ENCODE measurements around the gene RMND1.
"Not testable (repeated sequence)": the region's sequence is repeated elsewhere in the genome, so short reads cannot be mapped to it uniquely, and the experiment has no call there.

Gene RMND1

GRCh38 chr6:151478670-151479069 lies 26.7 kb upstream of the RMND1 start:
- DNase-seq (ENCODE audit: low spot score in 2 of 2): no peak
- Mint-ChIP-seq H3K4me3 (no peak overlapping the region), H3K27me3 (no peaks in the 10 kb centered on the region), H3K27ac (no peak overlapping the region), H3K9me3 (no peaks in the 10 kb centered on the region), H3K4me1 (peaks cover 16% of the 10 kb centered on the region), H3K36me3 (no peaks in the 10 kb centered on the region)
- no peak for ATAC-seq (ENCODE audit: low read depth)

GRCh38 chr6:151477726-151478125 lies 25.8 kb upstream of the RMND1 start:
- H3K9me3 Mint-ChIP-seq: no peaks in the 10 kb centered on the region
- H3K36me3 Mint-ChIP-seq: no peaks in the 10 kb centered on the region
- ATAC-seq (ENCODE audit: low read depth): no peak
- peaks cover 16% of the 10 kb centered on the region for H3K4me1 Mint-ChIP-seq
- no peak for DNase-seq (ENCODE audit: low spot score in 2 of 2)
- H3K4me3 Mint-ChIP-seq: no peak overlapping the region
- no peak overlapping the region for H3K27ac Mint-ChIP-seq
- no peaks in the 10 kb centered on the region for H3K27me3 Mint-ChIP-seq

- Mint-ChIP-seq H3K27me3 (no peaks in the 10 kb centered on the region), H3K4me3 (peak overlapping the region; percentile 14), H3K27ac (no peak overlapping the region), H3K36me3 (no peaks in the 10 kb centered on the region), H3K4me1 (peaks cover 7% of the 10 kb centered on the region), H3K9me3 (no peaks in the 10 kb centered on the region)
- DNase-seq (ENCODE audit: low spot score in 2 of 2) (peak; percentile 33 to 38), ATAC-seq (ENCODE audit: low read depth) (peak; percentile 38)
Measured at GRCh38 chr6:151475653-151476523, 24.0 kb upstream of the RMND1 start.

- no peak for DNase-seq (ENCODE audit: low spot score in 2 of 2)
- H3K27me3 Mint-ChIP-seq: no peaks in the 10 kb centered on the region
- ATAC-seq (ENCODE audit: low read depth): peak; percentile 65
- no peaks in the 10 kb centered on the region for H3K9me3 Mint-ChIP-seq
- H3K4me1 Mint-ChIP-seq: peaks cover 16% of the 10 kb centered on the region
- H3K36me3 Mint-ChIP-seq: peaks cover 22% of the 10 kb centered on the region
- no peak overlapping the region for H3K4me3 Mint-ChIP-seq
- peak overlapping the region; percentile 77 for H3K27ac Mint-ChIP-seq
Measured at GRCh38 chr6:151464702-151465101, 12.8 kb upstream of the RMND1 start.

GRCh38 chr6:151461673-151462072 lies 9.7 kb upstream of the RMND1 start:
- peaks cover 12% of the 10 kb centered on the region for H3K36me3 Mint-ChIP-seq
- no peak overlapping the region for H3K27ac Mint-ChIP-seq

GRCh38 chr6:151455751-151456398 lies 3.9 kb upstream of the RMND1 start:
- H3K27ac Mint-ChIP-seq; H3K9me3 Mint-ChIP-seq; H3K4me3 Mint-ChIP-seq; DNase-seq (ENCODE audit: low spot score in 2 of 2); H3K36me3 Mint-ChIP-seq; ATAC-seq (ENCODE audit: low read depth); H3K27me3 Mint-ChIP-seq: not testable (repeated sequence)
- H3K4me1 Mint-ChIP-seq: peaks cover 21% of the 10 kb centered on the region

More at GRCh38 chr6:151461673-151462072, 9.7 kb upstream of the RMND1 start:
- no peak for DNase-seq (ENCODE audit: low spot score in 2 of 2)
- Mint-ChIP-seq H3K27me3 (no peaks in the 10 kb centered on the region), H3K4me3 (no peak overlapping the region), H3K9me3 (no peaks in the 10 kb centered on the region), H3K4me1 (peaks cover 19% of the 10 kb centered on the region)
- ATAC-seq (ENCODE audit: low read depth): no peak

- H3K4me1 Mint-ChIP-seq: peaks cover 26% of the 10 kb centered on the region
- H3K27me3 Mint-ChIP-seq: no peaks in the 10 kb centered on the region
Measured at GRCh38 chr6:151452750-151453427, 963 bp upstream of the RMND1 start.

GRCh38 chr6:151451417-151451949 lies 443 bp downstream of the RMND1 start:
- no peak for DNase-seq (ENCODE audit: low spot score in 2 of 2)
- ATAC-seq (ENCODE audit: low read depth): peak; percentile 20
- peak overlapping the region; percentile 91 for H3K27ac Mint-ChIP-seq
- peaks cover 21% of the 10 kb centered on the region for H3K4me1 Mint-ChIP-seq
- peak overlapping the region; percentile 87 for H3K4me3 Mint-ChIP-seq
- H3K36me3 Mint-ChIP-seq: peaks cover 2% of the 10 kb centered on the region
- H3K9me3 Mint-ChIP-seq: no peaks in the 10 kb centered on the region
- no peaks in the 10 kb centered on the region for H3K27me3 Mint-ChIP-seq

More at GRCh38 chr6:151452750-151453427, 963 bp upstream of the RMND1 start:
- ATAC-seq (ENCODE audit: low read depth) (no peak), DNase-seq (ENCODE audit: low spot score in 2 of 2) (no peak)
- Mint-ChIP-seq H3K9me3 (no peaks in the 10 kb centered on the region), H3K27ac (peak overlapping the region; percentile 91), H3K36me3 (peaks cover 2% of the 10 kb centered on the region), H3K4me3 (peak overlapping the region; percentile 87)

- not testable (repeated sequence) for H3K27me3 Mint-ChIP-seq; H3K36me3 Mint-ChIP-seq; DNase-seq (ENCODE audit: low spot score in 2 of 2); H3K9me3 Mint-ChIP-seq; H3K27ac Mint-ChIP-seq; ATAC-seq (ENCODE audit: low read depth)
- peaks cover 19% of the 10 kb centered on the region for H3K4me1 Mint-ChIP-seq
- peak overlapping the region; percentile 87 for H3K4me3 Mint-ChIP-seq
Measured at GRCh38 chr6:151450928-151451327, 998 bp downstream of the RMND1 start.

GRCh38 chr6:151448623-151449022 lies 3.3 kb downstream of the RMND1 start:
- Mint-ChIP-seq H3K4me1 (peaks cover 12% of the 10 kb centered on the region), H3K9me3 (no peaks in the 10 kb centered on the region), H3K27ac (no peak overlapping the region)

GRCh38 chr6:151447237-151447636 lies 4.7 kb downstream of the RMND1 start:
- peaks cover 2% of the 10 kb centered on the region for H3K36me3 Mint-ChIP-seq
- no peak for ATAC-seq (ENCODE audit: low read depth)
- no peak overlapping the region for H3K27ac Mint-ChIP-seq
- no peaks in the 10 kb centered on the region for H3K9me3 Mint-ChIP-seq
- peaks cover 12% of the 10 kb centered on the region for H3K4me1 Mint-ChIP-seq
- no peak overlapping the region for H3K4me3 Mint-ChIP-seq
- H3K27me3 Mint-ChIP-seq: no peaks in the 10 kb centered on the region
- no peak for DNase-seq (ENCODE audit: low spot score in 2 of 2)

More at GRCh38 chr6:151448623-151449022, 3.3 kb downstream of the RMND1 start:
- Mint-ChIP-seq H3K36me3 (peaks cover 2% of the 10 kb centered on the region), H3K4me3 (no peak overlapping the region), H3K27me3 (no peaks in the 10 kb centered on the region)
- ATAC-seq (ENCODE audit: low read depth) (no peak), DNase-seq (ENCODE audit: low spot score in 2 of 2) (no peak)

- Mint-ChIP-seq H3K9me3 (no peaks in the 10 kb centered on the region), H3K4me3 (no peak overlapping the region), H3K4me1 (peaks cover 11% of the 10 kb centered on the region), H3K27ac (no peak overlapping the region), H3K27me3 (no peaks in the 10 kb centered on the region), H3K36me3 (peaks cover 4% of the 10 kb centered on the region)
- ATAC-seq (ENCODE audit: low read depth): no peak
- no peak for DNase-seq (ENCODE audit: low spot score in 2 of 2)
Measured at GRCh38 chr6:151445482-151445881, 6.4 kb downstream of the RMND1 start.

GRCh38 chr6:151443911-151444621 lies 7.9 kb downstream of the RMND1 start:
- Mint-ChIP-seq H3K4me1 (peaks cover 10% of the 10 kb centered on the region), H3K9me3 (no peaks in the 10 kb centered on the region), H3K36me3 (peaks cover 1% of the 10 kb centered on the region), H3K27me3 (no peaks in the 10 kb centered on the region), H3K4me3 (no peak overlapping the region), H3K27ac (no peak overlapping the region)
- no peak for ATAC-seq (ENCODE audit: low read depth)
- DNase-seq (ENCODE audit: low spot score in 2 of 2): no peak

Data from memory B cell (primary cell).